ENCODE data around the gene INTS11. TPM values are rescaled to one million over a fixed set of nuclear protein-coding genes. Genes with fewer than 3 reads are reported as not detected.

Gene INTS11
- total and polyA plus RNA-seq, 10 of the 15 experiments (the other 5 are each of a cell fraction or from before 2014, with no cell fraction given): 2.5 to 117 (median 77.7) TPM

DNA sequence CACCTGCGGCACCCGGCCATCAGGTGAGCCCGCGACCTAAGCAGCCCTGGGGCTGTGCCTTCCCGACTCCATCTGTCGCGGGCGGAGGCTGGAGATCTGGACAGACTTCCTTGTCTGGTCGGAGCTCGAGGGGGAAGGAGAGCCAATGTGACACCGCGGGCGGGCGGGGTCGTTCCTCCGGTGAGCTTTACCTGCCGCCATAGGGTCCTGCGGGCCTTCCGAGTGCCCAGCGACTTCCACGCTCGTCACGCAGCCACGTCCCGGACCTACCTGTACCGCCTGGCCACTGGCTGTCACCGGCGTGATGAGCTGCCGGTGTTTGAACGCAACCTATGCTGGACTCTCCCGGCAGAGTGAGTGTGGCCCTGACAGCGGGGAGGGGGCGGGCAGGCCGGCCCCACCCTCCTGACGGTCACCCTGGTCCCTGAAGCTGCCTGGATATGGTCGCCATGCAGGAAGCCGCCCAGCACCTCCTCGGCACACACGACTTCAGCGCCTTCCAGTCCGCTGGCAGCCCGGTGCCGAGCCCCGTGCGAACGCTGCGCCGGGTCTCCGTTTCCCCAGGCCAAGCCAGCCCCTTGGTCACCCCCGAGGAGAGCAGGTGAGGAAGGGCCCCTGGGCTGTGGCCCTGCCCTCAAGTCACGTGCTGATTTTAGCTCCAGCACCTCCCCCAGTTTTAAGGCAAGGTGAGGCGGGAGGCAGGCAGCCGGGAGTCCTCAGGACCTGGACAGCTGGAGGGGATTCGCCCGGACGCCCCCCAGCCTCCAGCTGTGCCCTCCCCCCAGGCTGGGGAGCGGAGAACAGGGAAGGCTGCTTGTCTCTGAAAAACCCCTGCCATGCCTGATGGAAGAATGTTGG is 15.0 kb downstream of the INTS11 start:
- POLR2A ChIA-PET: no interaction called here
- Histone ChIP-seq H3K4me1 (ENCODE audit: control insufficient read depth, insufficient read depth, low read length) (peaks cover 27% of the 10 kb centered on the region), H3K79me2 (ENCODE audit: control insufficient read depth, insufficient read depth, low read length) (peaks cover 26% of the 10 kb centered on the region), H3K27me3 (replicated peaks in 1 of 2; ENCODE audit: control insufficient read depth in 2 of 2, insufficient read depth in 2 of 2, low read length in 1 of 2) (no peaks in the 10 kb centered on the region), H3K9me3 (replicated peaks; ENCODE audit: control insufficient read depth, insufficient read depth, low read length) (no peaks in the 10 kb centered on the region), H4K20me1 (ENCODE audit: control insufficient read depth, insufficient read depth) (no peaks in the 10 kb centered on the region), H3K9ac (ENCODE audit: control insufficient read depth, insufficient read depth, low read length) (peak overlapping the region; percentile 77), H3K27ac (ENCODE audit: control insufficient read depth, insufficient read depth) (peak overlapping the region; percentile 58), H2AFZ (ENCODE audit: control insufficient read depth, low read depth, low read length) (peak overlapping the region; percentile 79), H3K36me3 (ENCODE audit: control insufficient read depth in 2 of 2, insufficient read depth in 2 of 2, low read length in 1 of 2) (peaks cover 3 to 26% of the 10 kb centered on the region in 2 experiments; a peak in 3 of 4 replicates), H3K4me2 (ENCODE audit: control insufficient read depth, insufficient read depth) (peak overlapping the region; percentile 86), H3K4me3 (peak overlapping the region; percentile 83)
- 43% methylated on average over 52 of the region's 57 CpGs for WGBS (ENCODE audit: insufficient coverage, insufficient replicate concordance, low lambda C conversion rate, missing lambda C conversion rate)
- no TSS peak for BruUV-seq (replicated peaks)
- in situ Hi-C loops (cut with MboI) (no loop called here), intact Hi-C loops (cut with micrococcal nuclease; ENCODE audit: unreplicated experiment) (loop anchor here (2.0 to 5.0 kb wide), 2 partner anchors 65 to 192 kb away; partner anchors contain the start of genes AURKAIP1 and C1orf159)
- TF ChIP-seq, protein P1, sequence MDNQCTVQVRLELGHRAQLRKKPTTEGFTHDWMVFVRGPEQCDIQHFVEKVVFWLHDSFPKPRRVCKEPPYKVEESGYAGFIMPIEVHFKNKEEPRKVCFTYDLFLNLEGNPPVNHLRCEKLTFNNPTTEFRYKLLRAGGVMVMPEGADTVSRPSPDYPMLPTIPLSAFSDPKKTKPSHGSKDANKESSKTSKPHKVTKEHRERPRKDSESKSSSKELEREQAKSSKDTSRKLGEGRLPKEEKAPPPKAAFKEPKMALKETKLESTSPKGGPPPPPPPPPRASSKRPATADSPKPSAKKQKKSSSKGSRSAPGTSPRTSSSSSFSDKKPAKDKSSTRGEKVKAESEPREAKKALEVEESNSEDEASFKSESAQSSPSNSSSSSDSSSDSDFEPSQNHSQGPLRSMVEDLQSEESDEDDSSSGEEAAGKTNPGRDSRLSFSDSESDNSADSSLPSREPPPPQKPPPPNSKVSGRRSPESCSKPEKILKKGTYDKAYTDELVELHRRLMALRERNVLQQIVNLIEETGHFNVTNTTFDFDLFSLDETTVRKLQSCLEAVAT (IDR thresholded peaks at IDR 0.05): 0 out of 2 replicates have a peak, but pooled peaks have one; percentile 27
- TF ChIP-seq PML (IDR thresholded peaks at IDR 0.05; ENCODE audit: low read length) (no peak), YBX1 (IDR thresholded peaks at IDR 0.05) (no peak), BCL11A (IDR thresholded peaks at IDR 0.05; ENCODE audit: low read depth, low read length) (no peak), POLR2A (IDR thresholded peaks at IDR 0.05; ENCODE audit: low read depth, low read length) (peak; percentile 27; the same call in 1 of the 2 replicates), BHLHE40 (IDR thresholded peaks at IDR 0.05; ENCODE audit: borderline replicate concordance in 1 of 2, low read depth in 2 of 2, low read length in 1 of 2) (peak in 1 of 2 experiments; percentile 75; a peak in 2 of 4 replicates)
- TF ChIP-seq, protein P2, sequence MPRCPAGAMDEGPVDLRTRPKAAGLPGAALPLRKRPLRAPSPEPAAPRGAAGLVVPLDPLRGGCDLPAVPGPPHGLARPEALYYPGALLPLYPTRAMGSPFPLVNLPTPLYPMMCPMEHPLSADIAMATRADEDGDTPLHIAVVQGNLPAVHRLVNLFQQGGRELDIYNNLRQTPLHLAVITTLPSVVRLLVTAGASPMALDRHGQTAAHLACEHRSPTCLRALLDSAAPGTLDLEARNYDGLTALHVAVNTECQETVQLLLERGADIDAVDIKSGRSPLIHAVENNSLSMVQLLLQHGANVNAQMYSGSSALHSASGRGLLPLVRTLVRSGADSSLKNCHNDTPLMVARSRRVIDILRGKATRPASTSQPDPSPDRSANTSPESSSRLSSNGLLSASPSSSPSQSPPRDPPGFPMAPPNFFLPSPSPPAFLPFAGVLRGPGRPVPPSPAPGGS (IDR thresholded peaks at IDR 0.05; ENCODE audit: borderline replicate concordance, insufficient read depth, low read depth, low read length, poor library complexity, severe bottlenecking): peak; percentile 32
- TF ChIP-seq, protein P3, sequence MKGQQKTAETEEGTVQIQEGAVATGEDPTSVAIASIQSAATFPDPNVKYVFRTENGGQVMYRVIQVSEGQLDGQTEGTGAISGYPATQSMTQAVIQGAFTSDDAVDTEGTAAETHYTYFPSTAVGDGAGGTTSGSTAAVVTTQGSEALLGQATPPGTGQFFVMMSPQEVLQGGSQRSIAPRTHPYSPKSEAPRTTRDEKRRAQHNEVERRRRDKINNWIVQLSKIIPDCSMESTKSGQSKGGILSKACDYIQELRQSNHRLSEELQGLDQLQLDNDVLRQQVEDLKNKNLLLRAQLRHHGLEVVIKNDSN (IDR thresholded peaks at IDR 0.05; ENCODE audit: borderline replicate concordance, extremely low read length, insufficient read depth, low read depth, low read length): peak; percentile 59
- CTCF ChIA-PET: interaction anchor here (1.4 kb wide), 1 partner anchor 62 kb away, joined by 5 read pairs; no protein-coding TSS in a partner anchor
- SMC1A ChIA-PET (ENCODE audit: uncharacterized antibody, unreplicated experiment): no interaction called here
- RAD21 ChIA-PET (ENCODE audit: unreplicated experiment): interaction anchor here (1.0 kb wide), 1 partner anchor 59 kb away, joined by 3 read pairs; no protein-coding TSS in a partner anchor
- ATAC-seq (no peak), FAIRE-seq (no peak), DNase-seq (ENCODE audit: low read depth, low spot score) (no peak)
